Astrocyte of the spinal cord (primary cell): ENCODE data around the gene ACP7.
A peak's percentile ranks its signal among the peaks of the same experiment; 100 is the strongest.

ENCODE experiments used
- DNase-seq: peaks from one replicate; pipeline ENCODE4 v3.0.0; 2011; ENCODE audit warnings: low read depth, low spot score
- H3K4me3 ChIP-seq: 2 replicates; pipeline ENCODE4 v1.5.1; 2011; ENCODE audit warnings: low read depth, mild to moderate bottlenecking, low read length, moderate library complexity
- CTCF ChIP-seq: IDR thresholded peaks from 2 replicates; pipeline ENCODE4 v1.5.1; 2012; ENCODE audit warnings: low read depth, mild to moderate bottlenecking, low read length, inconsistent platforms
- in situ Hi-C: cut with HindIII; loops from 2 replicates; pipeline ENCODE4 v1.10.0; 2017; ENCODE audit warnings: low sequenced_read_pairs

Gene ACP7

GRCh38 chr19:39124136-39124764 lies 40.1 kb downstream of the ACP7 start:
- no peak overlapping the region for H3K4me3 ChIP-seq
- in situ Hi-C loops = no loop called here
- DNase-seq = no peak
- no peak for TF ChIP-seq CTCF

GRCh38 chr19:39125199-39125553 lies 41.0 kb downstream of the ACP7 start:
- in situ Hi-C loops = no loop called here
- no peak for DNase-seq
- no peak for TF ChIP-seq CTCF
- peak overlapping the region; percentile 29 for H3K4me3 ChIP-seq

- in situ Hi-C loops = no loop called here
- DNase-seq = peak; percentile 98
- no peak for TF ChIP-seq CTCF
- H3K4me3 ChIP-seq = peak within 1 kb of the TSS; percentile 93
Measured at GRCh38 chr19:39125554-39126311, 41.6 kb downstream of the ACP7 start, which contains the start of gene PAK4. TSS of gene PAK4 (plus strand) at chr19:39125786. CDS start at chr19:39169554, 43,768 bp downstream.

- peak overlapping the region; percentile 93 for H3K4me3 ChIP-seq
- peak; percentile 49 for DNase-seq
- TF ChIP-seq CTCF = no peak
- in situ Hi-C loops = no loop called here
Measured at GRCh38 chr19:39126312-39127187, 42.4 kb downstream of the ACP7 start.

GRCh38 chr19:39127812-39128515 lies 43.8 kb downstream of the ACP7 start:
- TF ChIP-seq CTCF = no peak
- H3K4me3 ChIP-seq = no peak overlapping the region
- in situ Hi-C loops = no loop called here
- DNase-seq = no peak

- no peak for DNase-seq
- in situ Hi-C loops = no loop called here
- TF ChIP-seq CTCF = no peak
- H3K4me3 ChIP-seq = no peak overlapping the region
Measured at GRCh38 chr19:39128516-39129079, 44.4 kb downstream of the ACP7 start.
